ENCODE measurements around the gene DOCK10. TPM values are rescaled to one million over a fixed set of nuclear protein-coding genes. Genes with fewer than 3 reads are reported as not detected.

Gene DOCK10
- total and polyA plus RNA-seq, 9 of the 15 experiments (the other 6 are each of a cell fraction or from before 2014, with no cell fraction given): 0.01 to 0.87 (median 0.18) TPM

DNA sequence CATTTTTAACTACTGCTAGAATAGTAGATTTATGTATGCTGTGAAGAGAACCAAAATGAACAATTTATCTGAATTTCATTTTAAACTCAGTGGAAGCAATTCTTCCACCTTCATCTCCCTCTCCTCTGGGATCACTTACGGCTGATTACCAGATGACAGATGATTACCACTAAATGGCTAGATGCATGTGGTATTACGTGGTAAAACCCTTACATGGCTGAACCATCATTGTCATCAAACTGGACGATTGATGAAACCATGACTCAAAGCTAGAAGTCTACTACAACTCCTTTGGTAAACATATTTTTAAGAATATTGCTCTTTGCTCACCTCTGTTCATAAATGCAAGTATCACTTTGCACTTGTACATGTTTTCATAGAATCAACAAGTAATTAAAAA lies 48.5 kb upstream of the DOCK10 start (continued):
- TF ChIP-seq STAT6 (CRISPR knock-in tag; IDR thresholded peaks at IDR 0.05): no peak
- no peak for TF ChIP-seq ARID2 (IDR thresholded peaks at IDR 0.05)
- TF ChIP-seq SP1 (CRISPR knock-in tag; IDR thresholded peaks at IDR 0.05): no peak
- TF ChIP-seq CUX1 (CRISPR knock-in tag; IDR thresholded peaks at IDR 0.05): no peak
- no peak for TF ChIP-seq FOXA3 (CRISPR knock-in tag; conservative IDR thresholded peaks at IDR 0.05 in 1 of 2, IDR thresholded peaks at IDR 0.05 in 1 of 2)

Measured in K562 (cell line).